GM10847 (cell line): ENCODE data around the gene AKAP13.

Experiments
- POLR2A ChIP-seq: IDR thresholded peaks from 2 replicates; pipeline ENCODE4 v1.6.1; 2011; ENCODE audit not compliant: insufficient read length; ENCODE audit errors: extremely low read depth

Gene AKAP13

DNA sequence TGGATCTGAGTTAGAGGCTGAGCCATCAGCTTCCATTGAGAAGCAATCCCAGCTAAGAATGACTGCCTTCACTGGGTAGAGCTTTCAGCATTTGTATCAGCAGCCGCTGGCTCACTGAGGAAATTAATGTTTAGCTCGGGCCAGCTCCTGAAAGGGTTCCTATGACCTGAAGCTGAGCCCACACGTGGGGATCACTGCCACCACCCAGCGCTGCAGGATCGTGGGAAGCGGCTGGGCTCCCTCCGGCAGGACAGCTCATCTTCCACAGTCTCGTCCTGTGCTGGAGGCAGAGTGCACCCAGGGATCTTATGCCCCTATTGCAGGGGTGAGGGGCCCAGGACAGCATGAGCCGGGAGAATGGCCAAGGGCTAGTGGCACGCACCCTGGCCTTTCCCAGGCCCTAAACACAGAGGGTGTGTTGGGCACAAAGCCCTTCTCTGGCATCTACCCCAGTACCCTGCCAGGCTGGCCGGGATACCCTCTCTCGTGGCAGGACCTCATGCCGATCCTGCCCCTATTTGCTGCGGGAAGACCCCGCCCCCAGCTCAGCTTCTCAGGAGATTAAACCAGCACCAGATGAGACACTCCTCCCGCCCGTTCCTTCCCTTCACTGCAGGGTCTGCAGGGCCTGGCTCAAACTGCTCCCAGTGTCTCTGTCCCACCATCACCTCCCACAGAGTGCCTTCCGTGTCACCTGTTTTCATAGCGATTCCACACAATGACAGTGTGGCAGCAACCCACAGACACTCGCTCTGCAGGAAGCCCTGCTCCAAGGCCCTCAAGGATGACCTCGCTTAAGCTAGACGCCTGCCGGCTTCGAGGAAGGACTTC, 385.8 kb downstream of the AKAP13 start:
- no peak for TF ChIP-seq POLR2A

DNA sequence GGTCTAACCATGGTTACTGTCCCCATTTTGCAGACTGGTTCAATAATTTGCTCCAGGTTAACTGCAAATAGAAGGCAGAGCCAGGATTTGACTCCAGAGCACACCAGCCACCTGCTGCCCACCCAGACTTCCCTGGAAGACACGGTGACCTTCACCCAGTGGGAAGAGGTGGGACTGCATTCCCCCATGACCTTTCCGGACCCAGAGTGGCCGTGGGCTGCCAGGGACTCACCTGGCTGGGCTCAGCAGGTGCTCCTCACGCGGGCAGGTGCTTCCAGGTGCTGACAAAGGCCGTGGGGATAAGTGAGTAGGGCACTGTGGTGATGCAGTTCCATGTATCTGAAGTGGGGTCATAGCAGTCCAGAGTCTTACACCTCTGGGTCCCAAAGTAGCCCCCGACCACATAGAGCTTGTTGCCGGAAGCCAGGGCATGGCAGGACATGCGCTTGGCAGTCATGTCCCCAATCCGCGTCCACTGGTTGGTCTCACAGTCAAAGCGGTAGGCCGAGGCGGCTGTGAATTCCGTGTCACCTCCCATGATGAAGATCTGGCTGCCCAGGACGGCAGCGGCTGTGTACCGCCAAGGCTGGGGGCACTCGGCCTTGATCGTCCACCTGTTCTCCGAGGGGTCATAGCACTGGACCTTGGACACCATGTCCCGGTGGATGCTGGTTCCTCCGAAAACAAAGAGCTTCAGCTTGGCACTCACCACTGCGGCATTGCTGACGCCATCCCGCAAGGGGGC, 387.6 kb downstream of the AKAP13 start:
- no peak for TF ChIP-seq POLR2A

DNA sequence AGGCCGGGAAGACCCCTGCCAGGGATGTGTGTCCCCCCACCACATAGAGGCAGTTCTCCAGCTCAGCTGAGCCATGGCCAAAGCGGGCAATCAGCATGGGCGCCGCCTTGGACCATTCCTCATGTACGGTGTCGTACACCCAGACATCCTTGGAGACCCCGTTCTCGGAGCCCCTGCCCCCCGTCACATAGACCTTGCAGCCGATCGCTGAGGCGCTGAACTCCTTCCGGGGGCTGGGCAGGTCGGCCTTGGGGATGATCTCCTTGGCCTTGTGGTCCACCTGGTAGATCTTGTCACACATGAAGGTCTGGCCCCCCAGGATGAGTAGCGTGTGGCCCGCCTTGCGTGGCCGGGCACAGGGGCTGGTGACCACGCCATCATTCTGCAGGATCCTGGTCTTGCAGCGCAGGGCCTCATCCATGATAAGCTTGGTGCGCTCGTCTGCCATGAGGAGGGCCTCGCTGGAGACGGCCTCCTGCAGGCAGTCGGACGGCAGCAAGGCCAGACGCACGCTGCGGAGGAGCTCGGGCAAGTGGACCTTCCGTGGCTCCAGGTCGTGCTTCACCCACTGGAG, 388.3 kb downstream of the AKAP13 start:
- no peak for TF ChIP-seq POLR2A

DNA sequence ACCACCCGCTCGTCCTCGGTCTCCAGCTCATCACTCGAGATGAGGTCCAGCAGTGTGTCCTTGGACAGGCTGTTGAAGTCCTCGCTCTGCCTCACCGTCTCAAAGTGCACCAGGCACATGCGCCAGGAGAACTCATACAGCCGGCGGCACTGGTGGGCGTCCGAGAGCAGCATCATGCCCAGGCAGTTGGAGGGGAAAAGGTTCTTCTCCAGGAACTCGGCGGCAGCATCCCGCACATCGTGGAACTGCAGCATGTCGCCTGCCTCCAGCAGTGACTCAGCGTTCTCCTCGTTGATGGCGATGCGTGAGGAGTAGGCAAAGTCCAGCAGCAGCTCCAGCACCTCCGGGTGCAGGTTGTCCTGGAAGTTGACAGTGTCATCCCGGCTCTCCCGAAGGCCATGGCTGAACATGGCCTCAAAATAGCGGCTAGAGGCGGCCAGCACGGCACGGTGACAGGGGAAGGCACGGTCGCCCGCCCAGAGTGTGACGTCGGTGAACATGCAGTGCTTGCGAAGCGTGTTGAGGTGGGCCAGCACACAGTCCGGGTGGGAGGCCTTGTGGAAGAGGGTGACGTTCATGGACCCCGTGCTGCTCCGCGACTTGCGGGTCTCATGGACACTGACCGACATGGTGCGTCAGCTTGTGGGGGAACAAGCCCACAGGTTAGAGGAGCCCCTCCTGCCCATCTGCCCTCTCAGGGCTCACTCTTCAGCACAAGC, 388.9 kb downstream of the AKAP13 start:
- no peak for TF ChIP-seq POLR2A

DNA sequence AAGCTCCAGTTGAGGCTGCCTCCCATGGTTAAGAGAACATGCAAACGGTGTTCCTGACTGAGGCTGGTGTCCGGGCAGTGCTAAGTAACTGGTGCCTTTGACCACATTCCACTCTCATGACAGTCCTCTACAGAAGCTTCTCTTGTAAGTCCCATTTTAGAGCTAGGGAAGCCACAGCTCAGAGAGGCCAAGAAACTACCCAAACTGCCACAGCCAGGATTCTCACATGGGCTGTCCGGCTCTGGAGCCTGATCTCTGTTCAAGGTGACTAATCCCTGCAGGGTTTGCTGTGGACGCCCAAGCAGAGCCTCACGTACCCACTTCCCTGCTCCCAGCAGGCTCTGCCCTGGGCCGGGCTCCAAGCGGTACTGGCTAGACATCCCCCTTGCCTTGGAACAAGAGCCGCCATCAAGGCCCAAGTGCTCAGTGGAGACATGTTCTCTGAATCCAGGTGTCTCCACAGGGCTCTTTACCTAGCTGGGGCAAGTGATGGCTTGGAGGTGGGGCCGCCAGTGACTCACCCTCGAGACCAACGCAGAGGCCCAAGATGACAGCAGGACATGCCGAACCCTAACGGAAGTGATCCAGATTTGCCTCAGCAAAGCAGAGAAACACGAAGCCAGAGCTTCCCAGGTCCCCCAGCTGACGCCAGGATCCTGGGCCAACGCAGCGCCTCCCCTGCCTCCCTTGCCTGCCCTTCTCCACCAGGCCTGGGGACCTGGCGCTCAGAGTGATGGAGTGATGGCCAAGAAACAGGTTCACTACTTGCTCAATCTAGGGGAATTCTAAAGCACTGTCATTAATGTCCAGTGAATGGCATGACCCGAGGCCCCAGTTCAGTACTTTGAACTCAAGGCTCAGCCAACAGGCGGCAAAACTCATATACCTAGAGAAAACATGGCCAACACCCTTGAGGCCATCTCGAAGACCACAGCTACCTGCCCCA, 390.0 kb downstream of the AKAP13 start:
- no peak for TF ChIP-seq POLR2A

DNA sequence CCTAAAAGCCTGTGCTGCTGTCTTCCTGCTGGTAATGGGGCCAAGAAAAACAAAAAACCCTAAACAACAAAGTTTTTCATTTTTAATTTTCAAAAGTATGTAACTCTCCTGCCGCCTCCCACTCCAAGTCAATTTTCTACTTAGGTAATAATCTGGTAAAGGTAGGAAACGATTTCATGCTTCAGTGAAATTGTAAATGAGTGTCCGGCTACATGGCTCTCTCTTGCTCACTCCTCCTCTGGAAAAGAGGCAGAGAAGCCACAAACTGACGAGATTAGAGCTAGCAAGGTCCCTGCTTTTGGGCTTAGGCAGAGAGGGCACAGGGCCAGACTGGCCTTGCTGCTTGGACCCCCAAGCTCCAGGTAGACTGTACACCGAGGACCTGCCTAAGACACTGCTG, 390.9 kb downstream of the AKAP13 start:
- no peak for TF ChIP-seq POLR2A

DNA sequence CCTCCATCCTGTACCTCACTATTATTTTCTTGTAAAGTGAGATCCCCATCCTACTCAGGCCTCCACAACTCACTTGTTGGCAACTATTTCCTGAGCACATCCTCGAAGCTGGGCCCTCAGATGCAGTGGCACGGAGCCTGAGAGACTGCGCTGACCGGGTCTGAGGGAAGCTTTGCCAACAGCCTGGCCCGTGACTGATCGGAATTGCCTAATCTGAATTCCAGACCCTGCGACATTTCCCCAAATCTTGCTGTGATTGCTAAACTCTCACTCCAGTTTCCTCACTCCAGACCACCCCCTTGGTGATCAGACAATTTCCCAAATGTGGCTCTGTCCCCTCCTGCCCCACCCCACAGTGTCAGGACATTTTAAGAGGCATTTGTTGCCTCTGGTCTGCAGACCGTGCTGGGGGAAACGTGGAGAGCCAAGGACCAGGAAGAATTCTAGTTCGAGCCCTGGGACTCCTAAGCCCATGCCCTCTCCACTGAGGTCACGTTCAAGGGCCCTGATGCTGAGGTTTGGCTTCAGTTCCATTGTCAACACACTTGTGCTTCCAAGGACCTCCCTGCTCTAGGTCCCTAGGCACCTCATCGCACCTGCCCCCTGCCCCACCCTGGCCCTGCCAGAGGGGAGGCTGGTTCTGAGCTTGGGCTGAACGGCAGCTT, 391.5 kb downstream of the AKAP13 start:
- no peak for TF ChIP-seq POLR2A

DNA sequence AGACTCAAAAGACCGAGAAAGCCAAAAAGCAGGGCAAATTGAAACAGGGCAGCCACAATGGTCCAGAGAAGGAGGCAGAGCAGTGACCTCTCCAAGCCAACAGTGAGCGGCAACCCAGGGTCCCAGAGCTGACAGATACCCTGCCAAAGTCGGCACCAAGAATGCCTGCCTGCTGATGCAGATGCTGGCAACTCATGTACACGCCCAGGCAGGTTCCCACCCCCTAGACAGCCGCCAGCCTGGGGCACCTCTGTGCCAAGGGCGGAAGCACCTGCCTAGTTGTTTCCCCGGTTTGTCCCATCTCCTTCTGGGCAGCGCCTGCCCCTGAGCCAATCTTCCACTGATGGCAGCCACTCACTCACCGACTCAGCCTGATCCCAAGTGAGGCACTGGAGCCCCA, 392.3 kb downstream of the AKAP13 start:
- TF ChIP-seq POLR2A, result no peak

DNA sequence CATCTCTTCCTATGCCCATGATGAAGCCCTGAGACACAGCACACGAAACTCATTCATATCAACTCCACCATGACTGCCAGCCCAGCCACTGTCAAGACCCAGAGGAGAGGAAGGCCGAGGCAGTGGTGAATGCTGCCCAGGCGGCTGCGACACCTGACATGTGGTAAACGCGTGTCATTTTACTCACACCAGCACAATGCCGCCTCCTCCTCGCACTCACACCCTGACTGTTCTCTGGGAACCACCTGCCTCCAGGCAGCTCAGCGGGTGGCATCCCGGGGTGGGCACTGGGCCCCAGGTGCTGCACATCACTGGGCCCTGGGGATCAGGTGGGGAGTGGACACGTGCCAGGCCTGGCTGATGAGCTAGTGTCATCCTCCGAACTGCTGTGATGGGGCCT, 392.8 kb downstream of the AKAP13 start:
- TF ChIP-seq POLR2A, result no peak

DNA sequence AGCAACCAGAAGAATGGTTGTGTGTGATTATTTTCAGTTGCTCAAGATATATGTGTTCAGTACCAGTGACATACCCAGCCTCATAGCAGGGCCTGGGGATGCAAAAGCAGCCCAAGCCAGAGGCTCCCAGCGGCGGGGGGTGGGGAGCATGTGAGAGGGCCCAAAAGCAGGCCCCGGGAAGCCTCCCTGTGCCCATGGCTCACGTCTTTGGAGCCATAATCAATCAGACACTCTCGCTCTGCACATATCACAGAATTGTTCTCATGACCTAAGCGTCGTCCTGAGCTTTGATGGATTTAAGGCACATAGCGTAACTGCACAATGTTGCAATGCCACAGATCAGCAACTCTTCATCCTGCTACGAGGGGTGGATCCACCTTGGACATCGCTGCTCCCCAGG, 393.6 kb downstream of the AKAP13 start:
- TF ChIP-seq POLR2A, result no peak

DNA sequence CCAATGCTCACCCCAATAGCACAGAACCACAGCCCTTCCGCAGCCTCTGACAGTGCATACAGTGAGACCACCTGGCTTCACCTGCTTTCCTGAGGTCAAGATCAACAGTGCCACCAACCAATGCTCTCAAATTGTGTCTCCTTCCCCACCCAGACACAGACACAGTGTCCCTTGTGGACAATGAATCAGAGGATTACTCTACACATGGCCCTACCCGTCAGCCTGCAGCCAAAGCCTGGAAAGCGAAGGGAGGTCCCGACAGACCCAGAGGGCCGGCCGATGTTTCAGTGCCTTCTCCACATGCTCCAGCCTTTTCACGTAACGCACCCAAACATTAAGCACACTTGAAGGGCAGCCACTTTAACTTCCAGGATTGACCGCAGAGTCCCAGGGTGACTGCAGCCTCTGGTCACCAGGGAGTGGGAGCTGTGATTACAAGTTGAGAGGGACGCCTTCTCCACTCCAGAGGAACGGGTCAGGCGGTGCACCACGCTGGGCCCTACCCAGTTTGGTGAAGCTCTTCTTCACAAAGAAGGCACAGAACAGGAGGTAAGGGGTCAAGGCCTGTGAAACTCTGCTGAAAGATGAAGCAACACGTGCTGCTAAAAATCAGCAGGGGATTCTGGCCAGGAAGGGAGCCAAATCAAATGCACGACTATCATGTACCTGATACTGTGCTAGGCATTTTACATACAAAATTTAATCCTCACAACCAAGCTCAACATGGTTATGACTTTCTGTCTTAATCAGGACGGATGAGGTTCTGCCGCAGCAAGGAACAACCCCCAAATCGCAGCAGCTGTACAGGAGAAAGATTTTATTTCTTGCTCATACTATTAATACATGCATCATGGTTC, 397.1 kb downstream of the AKAP13 start:
- no peak for TF ChIP-seq POLR2A

DNA sequence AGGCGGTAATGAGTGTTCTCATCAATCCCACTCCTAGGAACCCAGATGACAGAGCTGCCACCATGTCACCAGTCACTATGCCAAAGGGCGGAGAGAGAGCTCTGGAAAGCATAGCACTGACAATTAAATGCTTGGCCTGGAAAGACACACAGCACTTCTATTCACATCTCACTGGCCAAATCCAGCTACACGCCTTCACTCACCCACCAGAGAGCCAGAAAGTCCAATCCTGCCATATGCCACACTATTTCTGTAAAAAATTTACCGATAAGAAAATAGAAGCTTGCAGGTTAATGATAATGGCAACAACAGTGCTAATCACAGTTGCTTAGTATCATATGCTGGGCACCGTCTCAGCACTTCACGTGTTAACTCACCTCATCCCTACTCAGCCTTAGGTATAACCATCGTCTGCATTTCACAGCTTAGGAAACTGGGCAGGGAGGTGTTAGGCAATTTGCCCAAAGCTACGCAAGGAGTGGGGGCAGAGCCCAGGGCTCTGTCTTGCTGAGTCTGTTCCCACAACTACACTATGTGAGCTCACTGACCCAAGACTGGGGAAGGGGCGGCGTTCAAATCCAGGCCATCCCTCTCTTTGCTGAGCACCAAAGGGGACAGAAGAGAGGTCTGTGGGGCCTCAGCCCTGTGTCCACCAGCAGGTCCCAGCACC, 397.8 kb downstream of the AKAP13 start:
- TF ChIP-seq POLR2A, result no peak

DNA sequence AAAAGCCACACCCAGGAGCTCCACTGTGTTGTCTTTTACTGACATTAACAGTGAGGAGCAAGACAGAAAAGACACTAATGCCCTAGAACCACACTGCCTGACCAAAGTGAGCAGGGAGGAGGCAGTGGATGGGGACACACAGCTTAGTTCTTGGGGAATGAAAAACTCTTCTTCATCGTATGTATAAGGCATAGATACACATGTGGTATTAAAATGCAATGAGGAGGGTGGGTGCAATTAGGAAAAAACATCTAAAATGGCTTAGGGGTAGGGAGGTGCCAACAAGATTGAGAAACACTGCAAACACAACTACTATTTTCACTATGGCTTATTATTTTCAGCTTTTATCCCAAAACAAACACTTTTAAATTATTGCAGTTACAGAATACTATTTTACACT, 398.8 kb downstream of the AKAP13 start:
- no peak for TF ChIP-seq POLR2A
